Measurements from ENCODE around the gene MTMR3.

- TF ChIP-seq RNF2 (IDR thresholded peaks at IDR 0.05; ENCODE audit: borderline replicate concordance, low read depth): no peak
- TF ChIP-seq CTCF (IDR thresholded peaks at IDR 0.05): no peak
- TF ChIP-seq RAD21 (conservative IDR thresholded peaks at IDR 0.05 in 1 of 2, IDR thresholded peaks at IDR 0.05 in 1 of 2): no peak
- no peak for TF ChIP-seq REST (IDR thresholded peaks at IDR 0.05)
- TF ChIP-seq PBX3 (IDR thresholded peaks at IDR 0.05): no peak
- no peak for TF ChIP-seq POLR2A (IDR thresholded peaks at IDR 0.05; ENCODE audit: low read length)
- TF ChIP-seq ELK1 (IDR thresholded peaks at IDR 0.05; ENCODE audit: low read depth, low read length): no peak
- TF ChIP-seq EP300 (IDR thresholded peaks at IDR 0.05): no peak
- no peak for TF ChIP-seq KDM5A (IDR thresholded peaks at IDR 0.05)
- TF ChIP-seq CEBPB (IDR thresholded peaks at IDR 0.05): no peak
- TF ChIP-seq HMGXB4 (CRISPR knock-in tag; IDR thresholded peaks at IDR 0.05; ENCODE audit: borderline replicate concordance): no peak
- no peak for TF ChIP-seq EHMT2 (IDR thresholded peaks at IDR 0.05; ENCODE audit: low read depth)
- no peak for TF ChIP-seq TP53 (CRISPR knock-in tag; IDR thresholded peaks at IDR 0.05)
Observed at GRCh38 chr22:30074147-30074546, 191.2 kb downstream of the MTMR3 start.

Data from A549 (cell line).